ENCODE measurements around the gene RBM34. TPM values are rescaled to one million over a fixed set of nuclear protein-coding genes. Genes with fewer than 3 reads are reported as not detected.

The RBM34 gene
- total and polyA plus RNA-seq, 10 of the 15 experiments (the other 5 are each of a cell fraction or from before 2014, with no cell fraction given): 46.4 to 132 (median 109) TPM

DNA sequence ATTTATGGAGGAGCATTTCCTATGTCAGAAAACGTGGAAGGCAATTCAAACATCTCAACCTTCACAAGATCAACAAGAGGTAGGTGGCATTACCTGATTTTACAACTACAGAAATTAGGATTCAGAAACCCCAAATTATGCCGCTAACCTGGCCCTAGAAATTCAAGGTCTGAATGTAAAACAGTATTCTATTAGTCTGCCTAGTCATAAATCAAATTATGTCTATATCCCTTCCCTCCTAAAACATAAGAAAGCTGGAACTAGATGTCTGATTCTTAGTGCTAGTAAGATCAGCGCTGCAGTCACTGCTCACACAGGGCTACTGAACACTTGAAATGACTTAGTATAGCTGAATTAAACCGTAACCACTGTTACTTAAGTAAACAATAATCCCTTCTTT is 33.8 kb downstream of the RBM34 start:
- no TSS peak for BruUV-seq (replicated peaks)
- Histone ChIP-seq H4K20me1 (ENCODE audit: control insufficient read depth, insufficient read depth) (no peaks in the 10 kb centered on the region), H3K4me3 (peak overlapping the region; percentile 90), H3K4me1 (ENCODE audit: control insufficient read depth, insufficient read depth, low read length) (0 out of 2 replicates have a peak, but pooled peaks cover 3% of the 10 kb centered on the region), H3K36me3 (ENCODE audit: control insufficient read depth in 2 of 2, insufficient read depth in 2 of 2, low read length in 1 of 2) (peaks cover 1 to 11% of the 10 kb centered on the region in 2 experiments; a peak in 3 of 4 replicates), H3K4me2 (ENCODE audit: control insufficient read depth, insufficient read depth) (peak overlapping the region; percentile 87), H3K9ac (ENCODE audit: control insufficient read depth, insufficient read depth, low read length) (peak overlapping the region; percentile 94), H3K27me3 (replicated peaks in 1 of 2; ENCODE audit: control insufficient read depth in 2 of 2, insufficient read depth in 2 of 2, low read length in 1 of 2) (no peaks in the 10 kb centered on the region), H3K79me2 (ENCODE audit: control insufficient read depth, insufficient read depth, low read length) (peaks cover 67% of the 10 kb centered on the region), H2AFZ (ENCODE audit: control insufficient read depth, low read depth, low read length) (no peak overlapping the region), H3K27ac (ENCODE audit: control insufficient read depth, insufficient read depth) (peak overlapping the region; percentile 90), H3K9me3 (replicated peaks; ENCODE audit: control insufficient read depth, insufficient read depth, low read length) (no peaks in the 10 kb centered on the region)
- ChIA-PET CTCF (interaction anchor here (0.7 to 2.1 kb wide), 5 partner anchors 30 to 628 kb away, joined by 3 to 8 read pairs (median 3); no protein-coding TSS in a partner anchor), RAD21 (ENCODE audit: unreplicated experiment) (interaction anchor here (2.1 kb wide), 1 partner anchor 22 kb away, joined by 10 read pairs; no protein-coding TSS in a partner anchor), SMC1A (ENCODE audit: uncharacterized antibody, unreplicated experiment) (interaction anchor here (0.7 to 2.5 kb wide), 8 partner anchors 11 to 369 kb away, joined by 3 to 18 read pairs (median 3); no protein-coding TSS in a partner anchor), POLR2A (interaction anchor here (0.6 to 1.0 kb wide), 5 partner anchors 8 to 631 kb away, joined by 3 to 7 read pairs (median 3); partner anchors contain the start of gene RBM34)
- 0% methylated on average over 4 of the region's 4 CpGs for WGBS (ENCODE audit: insufficient coverage, insufficient replicate concordance, low lambda C conversion rate, missing lambda C conversion rate)
- ATAC-seq (no peak), DNase-seq (ENCODE audit: low read depth, low spot score) (no peak), FAIRE-seq (peak; percentile 57)
- intact Hi-C loops (cut with micrococcal nuclease; ENCODE audit: unreplicated experiment): loop anchor here (5.0 kb wide), 1 partner anchor 200 kb away; the partner anchor contains the start of genes ARID4B and GGPS1
- TF ChIP-seq, protein P1, sequence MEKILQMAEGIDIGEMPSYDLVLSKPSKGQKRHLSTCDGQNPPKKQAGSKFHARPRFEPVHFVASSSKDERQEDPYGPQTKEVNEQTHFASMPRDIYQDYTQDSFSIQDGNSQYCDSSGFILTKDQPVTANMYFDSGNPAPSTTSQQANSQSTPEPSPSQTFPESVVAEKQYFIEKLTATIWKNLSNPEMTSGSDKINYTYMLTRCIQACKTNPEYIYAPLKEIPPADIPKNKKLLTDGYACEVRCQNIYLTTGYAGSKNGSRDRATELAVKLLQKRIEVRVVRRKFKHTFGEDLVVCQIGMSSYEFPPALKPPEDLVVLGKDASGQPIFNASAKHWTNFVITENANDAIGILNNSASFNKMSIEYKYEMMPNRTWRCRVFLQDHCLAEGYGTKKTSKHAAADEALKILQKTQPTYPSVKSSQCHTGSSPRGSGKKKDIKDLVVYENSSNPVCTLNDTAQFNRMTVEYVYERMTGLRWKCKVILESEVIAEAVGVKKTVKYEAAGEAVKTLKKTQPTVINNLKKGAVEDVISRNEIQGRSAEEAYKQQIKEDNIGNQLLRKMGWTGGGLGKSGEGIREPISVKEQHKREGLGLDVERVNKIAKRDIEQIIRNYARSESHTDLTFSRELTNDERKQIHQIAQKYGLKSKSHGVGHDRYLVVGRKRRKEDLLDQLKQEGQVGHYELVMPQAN (conservative IDR thresholded peaks at IDR 0.05): no peak
- TF ChIP-seq, protein P2, sequence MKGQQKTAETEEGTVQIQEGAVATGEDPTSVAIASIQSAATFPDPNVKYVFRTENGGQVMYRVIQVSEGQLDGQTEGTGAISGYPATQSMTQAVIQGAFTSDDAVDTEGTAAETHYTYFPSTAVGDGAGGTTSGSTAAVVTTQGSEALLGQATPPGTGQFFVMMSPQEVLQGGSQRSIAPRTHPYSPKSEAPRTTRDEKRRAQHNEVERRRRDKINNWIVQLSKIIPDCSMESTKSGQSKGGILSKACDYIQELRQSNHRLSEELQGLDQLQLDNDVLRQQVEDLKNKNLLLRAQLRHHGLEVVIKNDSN (IDR thresholded peaks at IDR 0.05; ENCODE audit: borderline replicate concordance, extremely low read length, insufficient read depth, low read depth, low read length): no peak
- no peak for TF ChIP-seq KLF5 (IDR thresholded peaks at IDR 0.05; ENCODE audit: partially characterized antibody)
- TF ChIP-seq SREBF2 (IDR thresholded peaks at IDR 0.05; ENCODE audit: low read length): no peak
- no peak for TF ChIP-seq RBBP5 (conservative IDR thresholded peaks at IDR 0.05)
- in situ Hi-C loops (cut with MboI): no loop called here

Measured in GM12878 (cell line).